Measurements from ENCODE around the gene SNAPC1.

SNAPC1 gene

GRCh38 chr14:61736751-61737150 lies 25.5 kb upstream of the SNAPC1 start:
- Histone ChIP-seq H3K4me1 (ENCODE audit: low read length) (no peaks in the 10 kb centered on the region), H3K27ac (ENCODE audit: low read length) (no peak overlapping the region), H4K20me1 (ENCODE audit: insufficient read depth, low read length) (peaks cover 39% of the 10 kb centered on the region), H3K79me2 (ENCODE audit: low read length) (peaks cover 19% of the 10 kb centered on the region), H3K36me3 (replicated peaks; ENCODE audit: low read depth, low read length) (peaks cover 75% of the 10 kb centered on the region), H3K9me3 (ENCODE audit: insufficient read depth, low read length) (no peaks in the 10 kb centered on the region), H3K4me3 (ENCODE audit: low read length) (no peak overlapping the region), H3K27me3 (ENCODE audit: low read depth, low read length) (no peaks in the 10 kb centered on the region), H3K4me2 (ENCODE audit: low read length) (no peak overlapping the region), H2AFZ (ENCODE audit: low read depth, low read length) (no peak overlapping the region), H3K9ac (ENCODE audit: low read length) (no peak overlapping the region)
- TF ChIP-seq CTCF (IDR thresholded peaks at IDR 0.05; ENCODE audit: low read depth, low read length) = no peak
- TF ChIP-seq EZH2phosphoT487 (IDR thresholded peaks at IDR 0.05; ENCODE audit: low read depth) = no peak

GRCh38 chr14:61737915-61738314 lies 24.3 kb upstream of the SNAPC1 start:
- no peaks in the 10 kb centered on the region for H3K4me1 ChIP-seq (ENCODE audit: low read length)
- no peaks in the 10 kb centered on the region for H3K27me3 ChIP-seq (ENCODE audit: low read depth, low read length)
- H3K36me3 ChIP-seq (replicated peaks; ENCODE audit: low read depth, low read length) = peaks cover 76% of the 10 kb centered on the region
- no peak overlapping the region for H3K4me3 ChIP-seq (ENCODE audit: low read length)
- H3K9ac ChIP-seq (ENCODE audit: low read length) = no peak overlapping the region
- no peak overlapping the region for H3K4me2 ChIP-seq (ENCODE audit: low read length)
- peaks cover 24% of the 10 kb centered on the region for H3K79me2 ChIP-seq (ENCODE audit: low read length)
- H2AFZ ChIP-seq (ENCODE audit: low read depth, low read length) = no peak overlapping the region
- H4K20me1 ChIP-seq (ENCODE audit: insufficient read depth, low read length) = peaks cover 40% of the 10 kb centered on the region
- H3K27ac ChIP-seq (ENCODE audit: low read length) = no peak overlapping the region
- no peaks in the 10 kb centered on the region for H3K9me3 ChIP-seq (ENCODE audit: insufficient read depth, low read length)
- no peak for TF ChIP-seq EZH2phosphoT487 (IDR thresholded peaks at IDR 0.05; ENCODE audit: low read depth)
- TF ChIP-seq CTCF (IDR thresholded peaks at IDR 0.05; ENCODE audit: low read depth, low read length) = no peak

GRCh38 chr14:61739133-61739532 lies 23.1 kb upstream of the SNAPC1 start:
- Histone ChIP-seq H4K20me1 (ENCODE audit: insufficient read depth, low read length) (peaks cover 44% of the 10 kb centered on the region), H3K4me3 (ENCODE audit: low read length) (no peak overlapping the region), H3K79me2 (ENCODE audit: low read length) (peaks cover 29% of the 10 kb centered on the region), H3K27ac (ENCODE audit: low read length) (no peak overlapping the region), H2AFZ (ENCODE audit: low read depth, low read length) (no peak overlapping the region), H3K4me1 (ENCODE audit: low read length) (no peaks in the 10 kb centered on the region), H3K9me3 (ENCODE audit: insufficient read depth, low read length) (no peaks in the 10 kb centered on the region), H3K4me2 (ENCODE audit: low read length) (no peak overlapping the region), H3K36me3 (replicated peaks; ENCODE audit: low read depth, low read length) (peaks cover 75% of the 10 kb centered on the region), H3K9ac (ENCODE audit: low read length) (no peak overlapping the region), H3K27me3 (ENCODE audit: low read depth, low read length) (no peaks in the 10 kb centered on the region)
- TF ChIP-seq CTCF (IDR thresholded peaks at IDR 0.05; ENCODE audit: low read depth, low read length) = no peak
- TF ChIP-seq EZH2phosphoT487 (IDR thresholded peaks at IDR 0.05; ENCODE audit: low read depth) = no peak

- Histone ChIP-seq H3K79me2 (ENCODE audit: low read length) (peaks cover 45% of the 10 kb centered on the region), H3K27me3 (ENCODE audit: low read depth, low read length) (no peaks in the 10 kb centered on the region), H3K27ac (ENCODE audit: low read length) (no peak overlapping the region), H3K4me3 (ENCODE audit: low read length) (no peak overlapping the region), H3K4me1 (ENCODE audit: low read length) (no peaks in the 10 kb centered on the region; the same call in 1 of the 2 replicates), H3K4me2 (ENCODE audit: low read length) (no peak overlapping the region), H2AFZ (ENCODE audit: low read depth, low read length) (no peak overlapping the region), H3K9me3 (ENCODE audit: insufficient read depth, low read length) (no peaks in the 10 kb centered on the region), H3K9ac (ENCODE audit: low read length) (no peak overlapping the region), H3K36me3 (replicated peaks; ENCODE audit: low read depth, low read length) (peaks cover 65% of the 10 kb centered on the region), H4K20me1 (ENCODE audit: insufficient read depth, low read length) (peaks cover 37% of the 10 kb centered on the region)
- no peak for TF ChIP-seq CTCF (IDR thresholded peaks at IDR 0.05; ENCODE audit: low read depth, low read length)
- TF ChIP-seq EZH2phosphoT487 (IDR thresholded peaks at IDR 0.05; ENCODE audit: low read depth) = no peak
These were observed 19.8 kb upstream of the SNAPC1 start for GRCh38 chr14:61742371-61742770.
